Activated naive CD8-positive, alpha-beta T cell (primary cell): ENCODE data around the gene ENDOD1.
"Not testable (repeated sequence)": the region's sequence is repeated elsewhere in the genome, so short reads cannot be mapped to it uniquely, and the experiment has no call there.

Source experiments
- H3K27ac Mint-ChIP-seq: one replicate; pipeline ENCODE4 v1.8.0; 2021; ENCODE audit warnings: mixed read lengths
- H3K27me3 Mint-ChIP-seq: one replicate; pipeline ENCODE4 v1.8.0; 2021; ENCODE audit warnings: mixed read lengths
- H3K36me3 Mint-ChIP-seq: one replicate; pipeline ENCODE4 v1.8.0; 2021; ENCODE audit warnings: mixed read lengths
- H3K4me1 Mint-ChIP-seq: one replicate; pipeline ENCODE4 v1.8.0; 2021; ENCODE audit warnings: low read depth, mixed read lengths
- H3K4me3 Mint-ChIP-seq: one replicate; pipeline ENCODE4 v1.8.0; 2021; ENCODE audit warnings: mild to moderate bottlenecking, mixed read lengths
- H3K9me3 Mint-ChIP-seq: one replicate; pipeline ENCODE4 v1.8.0; 2021; ENCODE audit warnings: low read depth, mixed read lengths

The ENDOD1 gene

DNA sequence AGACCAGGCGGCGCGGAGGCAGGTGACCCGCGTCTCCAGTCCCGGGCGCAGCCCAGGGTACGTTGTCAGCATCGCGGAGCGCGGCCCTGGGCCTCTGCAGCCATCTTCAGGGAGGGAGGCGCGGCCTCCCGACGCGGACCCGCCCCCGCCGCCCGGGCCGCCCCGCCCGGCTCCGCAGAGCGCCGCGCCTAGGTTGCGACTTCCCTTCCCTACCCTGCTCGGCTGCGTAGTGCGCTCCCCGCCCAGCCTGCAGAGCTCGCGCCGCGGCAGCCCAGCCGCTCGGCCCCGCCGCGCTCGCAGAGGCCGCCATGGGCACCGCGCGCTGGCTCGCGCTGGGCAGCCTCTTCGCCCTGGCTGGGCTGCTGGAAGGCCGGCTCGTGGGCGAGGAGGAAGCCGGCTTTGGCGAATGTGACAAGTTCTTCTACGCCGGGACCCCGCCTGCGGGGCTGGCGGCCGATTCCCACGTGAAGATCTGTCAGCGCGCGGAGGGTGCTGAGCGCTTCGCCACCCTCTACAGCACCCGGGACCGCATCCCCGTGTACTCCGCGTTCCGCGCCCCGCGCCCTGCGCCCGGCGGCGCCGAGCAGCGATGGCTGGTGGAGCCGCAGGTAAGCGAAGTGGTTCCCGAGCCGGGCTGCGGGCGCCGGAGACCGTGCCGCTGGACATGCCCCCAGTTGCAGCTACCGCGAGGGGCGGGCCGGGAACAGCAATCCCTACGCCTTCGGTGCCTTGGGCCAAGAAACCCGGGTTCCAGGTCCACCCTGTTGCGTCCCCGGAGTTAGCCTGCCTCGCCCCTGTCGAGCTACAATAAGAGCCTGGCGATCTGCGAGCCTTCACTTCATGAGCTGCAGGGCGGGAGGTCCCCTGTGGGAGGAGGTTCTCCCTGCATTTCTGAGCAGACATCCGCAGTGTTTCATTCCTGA is at the start of gene ENDOD1:
Gene ENDOD1 (plus strand): TSS at position 227 of the 923 bp plus-strand sequence. CDS start 82 bp downstream, at position 309.
- Mint-ChIP-seq H3K27ac (peak within 1 kb of the TSS; percentile 96), H3K27me3 (no peaks in the 10 kb centered on the region), H3K36me3 (peaks cover 5% of the 10 kb centered on the region), H3K9me3 (no peaks in the 10 kb centered on the region), H3K4me1 (peaks cover 59% of the 10 kb centered on the region), H3K4me3 (peak within 1 kb of the TSS; percentile 92)

DNA sequence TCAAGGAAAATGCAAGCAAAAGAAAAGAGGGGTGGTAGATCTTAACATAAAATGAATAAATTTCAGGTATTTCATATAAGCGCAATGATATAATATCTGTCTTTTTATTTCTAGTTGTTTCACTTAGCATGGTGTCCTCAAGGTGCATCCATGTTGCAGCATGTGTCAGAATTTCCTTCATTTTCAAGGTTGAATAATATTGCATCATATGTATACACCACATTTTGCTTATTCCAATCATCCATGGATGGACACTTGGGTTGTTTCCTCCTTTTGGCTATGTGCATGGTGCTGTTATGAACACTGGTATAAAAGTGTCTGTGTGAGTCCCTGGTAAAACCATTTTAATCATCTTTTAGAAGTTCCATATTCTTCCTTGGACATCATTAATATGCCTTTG is 47.4 kb upstream of the ENDOD1 start:
- Mint-ChIP-seq H3K4me1 (no peaks in the 10 kb centered on the region), H3K36me3 (peaks cover 5% of the 10 kb centered on the region), H3K4me3 (no peak overlapping the region), H3K27me3 (peaks cover 33% of the 10 kb centered on the region), H3K9me3 (no peaks in the 10 kb centered on the region), H3K27ac (no peak overlapping the region)

DNA sequence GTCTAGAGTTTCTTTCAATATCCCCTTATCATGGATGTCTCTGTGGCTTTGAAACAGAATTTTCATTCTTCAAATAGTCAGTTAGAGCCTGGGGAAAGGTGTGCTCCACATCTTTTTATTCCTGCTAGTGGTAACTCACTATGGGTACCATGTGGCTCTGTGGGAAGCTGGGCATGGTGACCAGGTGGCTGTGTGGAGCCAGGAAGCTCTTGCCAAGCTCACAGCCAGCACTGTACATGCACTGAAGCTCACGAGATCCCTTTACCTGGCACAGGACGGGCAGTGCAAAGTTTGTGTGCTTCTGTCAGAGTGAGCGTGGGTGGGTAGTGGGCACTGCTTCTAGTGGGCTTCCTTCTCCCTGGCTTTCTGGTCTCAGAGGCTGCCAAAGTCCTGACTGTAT is 46.7 kb upstream of the ENDOD1 start:
- H3K27me3 Mint-ChIP-seq, result peaks cover 34% of the 10 kb centered on the region
- H3K4me1 Mint-ChIP-seq, result no peaks in the 10 kb centered on the region
- no peak overlapping the region for H3K27ac Mint-ChIP-seq
- H3K9me3 Mint-ChIP-seq, result no peaks in the 10 kb centered on the region
- peaks cover 5% of the 10 kb centered on the region for H3K36me3 Mint-ChIP-seq
- H3K4me3 Mint-ChIP-seq, result no peak overlapping the region

- no peak overlapping the region for H3K27ac Mint-ChIP-seq
- peaks cover 2% of the 10 kb centered on the region for H3K36me3 Mint-ChIP-seq
- no peaks in the 10 kb centered on the region for H3K4me1 Mint-ChIP-seq
- no peaks in the 10 kb centered on the region for H3K9me3 Mint-ChIP-seq
- no peak overlapping the region for H3K4me3 Mint-ChIP-seq
- H3K27me3 Mint-ChIP-seq, result peaks cover 30% of the 10 kb centered on the region
These were observed 45.6 kb upstream of the ENDOD1 start for GRCh38 chr11:95044010-95044409.

DNA sequence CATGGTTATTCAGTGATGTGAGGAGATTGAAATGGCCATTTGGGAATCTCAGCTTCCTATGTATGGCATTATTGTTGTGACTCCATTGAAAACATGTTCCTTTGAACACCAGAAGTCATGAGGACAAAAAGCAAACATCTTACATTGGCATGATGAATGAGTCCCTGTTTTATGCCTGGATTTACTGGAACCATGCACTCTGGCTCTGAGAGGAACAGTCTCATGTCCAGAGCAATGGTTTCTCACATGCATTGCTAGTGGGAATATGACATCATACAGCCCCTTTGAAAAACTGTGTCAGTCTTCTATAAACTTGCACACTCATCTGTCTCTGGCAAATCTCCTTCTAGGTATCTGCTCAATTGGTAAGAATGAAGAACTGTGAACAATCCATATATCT is 43.8 kb upstream of the ENDOD1 start:
- Mint-ChIP-seq H3K27me3 (peaks cover 34% of the 10 kb centered on the region), H3K27ac (no peak overlapping the region)

DNA sequence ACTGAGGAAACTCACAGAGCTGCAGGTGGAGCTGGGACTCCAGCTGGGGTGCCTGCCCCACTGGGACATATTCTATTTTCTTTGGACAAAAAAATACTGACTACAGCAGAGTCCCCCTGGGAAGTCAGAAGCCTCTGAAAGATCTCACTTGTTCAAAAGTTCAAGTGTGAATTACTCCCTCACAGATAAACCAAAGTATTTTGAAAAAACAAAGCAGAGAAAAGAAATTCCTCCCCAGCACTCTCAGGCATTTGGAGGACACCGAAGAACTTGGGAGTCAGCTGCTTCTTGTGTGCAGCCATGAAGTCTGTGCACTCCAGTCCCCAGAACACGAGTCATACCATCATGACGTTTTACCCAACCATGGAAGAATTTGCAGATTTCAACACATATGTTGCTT is 40.5 kb upstream of the ENDOD1 start, which contains the start of gene KDM4F:
Gene KDM4F (plus strand): TSS at position 301 of the 400 bp plus-strand sequence.
- H3K9me3 Mint-ChIP-seq, H3K4me1 Mint-ChIP-seq, H3K27ac Mint-ChIP-seq, H3K36me3 Mint-ChIP-seq, H3K4me3 Mint-ChIP-seq: not testable (repeated sequence)
- H3K27me3 Mint-ChIP-seq, result peaks cover 36% of the 10 kb centered on the region

More for the DNA sequence above, 43.8 kb upstream of the ENDOD1 start:
- Mint-ChIP-seq H3K4me1 (no peaks in the 10 kb centered on the region), H3K36me3 (peaks cover 2% of the 10 kb centered on the region), H3K9me3 (no peaks in the 10 kb centered on the region), H3K4me3 (no peak overlapping the region)

- H3K4me3 Mint-ChIP-seq, result no peak overlapping the region
- H3K36me3 Mint-ChIP-seq, result no peaks in the 10 kb centered on the region
- no peaks in the 10 kb centered on the region for H3K4me1 Mint-ChIP-seq
- H3K27me3 Mint-ChIP-seq, result peaks cover 30% of the 10 kb centered on the region
- H3K27ac Mint-ChIP-seq, result no peak overlapping the region
- H3K9me3 Mint-ChIP-seq, result no peaks in the 10 kb centered on the region
These were observed 38.9 kb upstream of the ENDOD1 start for GRCh38 chr11:95050595-95051202.

DNA sequence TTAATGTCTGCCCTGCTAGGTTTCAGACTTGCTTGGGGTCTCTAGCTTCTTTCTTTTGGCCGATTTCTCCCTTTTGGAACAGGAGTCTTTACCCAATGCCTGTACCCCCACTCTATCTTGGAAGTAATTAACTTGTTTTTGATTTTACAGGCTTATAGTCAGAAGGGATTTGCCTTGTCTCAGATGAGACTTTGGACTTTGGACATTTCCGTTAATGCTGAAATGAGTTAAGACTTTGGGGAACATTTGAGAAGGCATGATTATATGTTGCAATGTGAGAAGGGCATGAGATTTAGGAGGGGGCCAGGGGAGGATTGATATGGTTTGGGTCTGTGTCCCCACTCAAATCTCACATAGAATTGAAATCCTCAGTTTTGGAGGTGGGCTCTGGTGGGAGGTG is 35.3 kb upstream of the ENDOD1 start:
- H3K27me3 Mint-ChIP-seq, result peaks cover 23% of the 10 kb centered on the region
- H3K9me3 Mint-ChIP-seq, result no peaks in the 10 kb centered on the region
- no peaks in the 10 kb centered on the region for H3K4me1 Mint-ChIP-seq
- H3K36me3 Mint-ChIP-seq, result no peaks in the 10 kb centered on the region
- H3K4me3 Mint-ChIP-seq, result no peak overlapping the region
- no peak overlapping the region for H3K27ac Mint-ChIP-seq

DNA sequence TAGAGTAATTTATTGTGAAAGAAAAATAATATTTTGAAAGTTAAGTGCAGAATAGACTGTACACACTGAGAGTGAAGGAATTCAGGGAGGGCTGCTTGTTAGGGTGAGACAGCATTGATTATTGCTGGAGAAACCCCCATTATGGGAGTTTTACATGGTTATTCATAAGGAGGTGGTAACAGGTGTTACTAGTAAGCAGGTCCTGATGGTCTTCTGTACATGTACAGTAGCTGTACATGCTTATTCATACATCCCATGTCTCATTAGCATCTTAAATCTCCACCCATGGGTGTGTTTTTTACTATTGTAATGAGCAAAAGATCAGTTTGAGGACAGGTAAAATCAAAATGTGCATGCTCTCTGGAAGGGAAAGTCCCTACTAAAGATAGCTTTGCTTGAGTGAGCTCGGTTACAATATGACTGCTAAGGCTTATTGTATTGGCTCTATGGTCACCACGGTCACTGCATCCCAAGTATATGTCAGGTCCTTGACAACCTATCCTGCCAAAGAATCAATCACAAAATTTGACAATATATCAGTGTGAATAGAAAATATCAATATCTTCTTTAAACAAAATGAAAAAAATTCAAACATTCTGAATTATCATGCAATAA is 34.3 kb upstream of the ENDOD1 start:
- Mint-ChIP-seq H3K27ac (no peak overlapping the region), H3K9me3 (no peaks in the 10 kb centered on the region), H3K4me3 (no peak overlapping the region), H3K36me3 (no peaks in the 10 kb centered on the region), H3K27me3 (peaks cover 24% of the 10 kb centered on the region), H3K4me1 (no peaks in the 10 kb centered on the region)

GRCh38 chr11:95057959-95058358 is 31.7 kb upstream of the ENDOD1 start:
- Mint-ChIP-seq H3K9me3 (no peaks in the 10 kb centered on the region), H3K27me3 (peaks cover 17% of the 10 kb centered on the region)

GRCh38 chr11:95058621-95059020 is 31.0 kb upstream of the ENDOD1 start:
- peaks cover 12% of the 10 kb centered on the region for H3K27me3 Mint-ChIP-seq
- H3K36me3 Mint-ChIP-seq, result no peaks in the 10 kb centered on the region
- H3K4me1 Mint-ChIP-seq, result no peaks in the 10 kb centered on the region
- no peak overlapping the region for H3K4me3 Mint-ChIP-seq
- no peak overlapping the region for H3K27ac Mint-ChIP-seq
- no peaks in the 10 kb centered on the region for H3K9me3 Mint-ChIP-seq

More at GRCh38 chr11:95057959-95058358, 31.7 kb upstream of the ENDOD1 start:
- Mint-ChIP-seq H3K4me1 (no peaks in the 10 kb centered on the region), H3K4me3 (no peak overlapping the region), H3K36me3 (no peaks in the 10 kb centered on the region), H3K27ac (no peak overlapping the region)

DNA sequence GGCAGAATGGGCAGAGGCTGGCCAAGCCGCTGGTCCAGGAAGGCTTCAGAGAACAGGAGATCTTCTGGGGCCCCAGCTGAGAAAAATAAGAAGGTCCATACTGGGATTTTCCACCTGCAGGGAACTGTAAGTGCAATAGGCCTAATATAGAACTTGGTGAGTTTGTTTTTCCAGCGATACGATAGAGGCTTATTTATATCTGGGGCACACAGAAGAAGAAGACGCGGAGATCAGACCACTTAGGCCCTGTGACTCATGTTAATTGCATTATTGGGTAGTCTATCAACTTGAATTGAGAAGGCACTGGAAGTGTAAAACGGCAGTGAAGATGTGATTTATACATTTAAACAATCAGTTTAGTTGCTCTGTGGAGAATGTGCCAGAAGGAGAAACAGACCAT is 30.6 kb upstream of the ENDOD1 start:
- peaks cover 8% of the 10 kb centered on the region for H3K27me3 Mint-ChIP-seq
- H3K9me3 Mint-ChIP-seq, result no peaks in the 10 kb centered on the region
- H3K27ac Mint-ChIP-seq, result no peak overlapping the region
- H3K36me3 Mint-ChIP-seq, result no peaks in the 10 kb centered on the region
- no peak overlapping the region for H3K4me3 Mint-ChIP-seq
- H3K4me1 Mint-ChIP-seq, result no peaks in the 10 kb centered on the region

- Mint-ChIP-seq H3K4me3 (no peak overlapping the region), H3K9me3 (no peaks in the 10 kb centered on the region), H3K27ac (no peak overlapping the region), H3K36me3 (peaks cover 2% of the 10 kb centered on the region), H3K27me3 (no peaks in the 10 kb centered on the region), H3K4me1 (peaks cover 13% of the 10 kb centered on the region)
These were observed 24.3 kb upstream of the ENDOD1 start for GRCh38 chr11:95065336-95065735.

- H3K9me3 Mint-ChIP-seq, result no peaks in the 10 kb centered on the region
- peak within 1 kb of the TSS; percentile 98 for H3K4me3 Mint-ChIP-seq
- H3K4me1 Mint-ChIP-seq, result peaks cover 26% of the 10 kb centered on the region
- H3K27me3 Mint-ChIP-seq, result no peaks in the 10 kb centered on the region
- H3K36me3 Mint-ChIP-seq, result peaks cover 2% of the 10 kb centered on the region
- peak within 1 kb of the TSS; percentile 98 for H3K27ac Mint-ChIP-seq
These were observed 23.0 kb upstream of the ENDOD1 start, which contains the start of gene SRSF8 for GRCh38 chr11:95066716-95067038. TSS of gene SRSF8 (plus strand) at chr11:95066919. CDS start at chr11:95067227, 308 bp downstream.
